K562 (cell line): Measurements from ENCODE around the gene COL4A2. TPM values are rescaled to one million over a fixed set of nuclear protein-coding genes. Genes with fewer than 3 reads are reported as not detected.

Experiments
- AFF4 ChIP-seq: sonication (generic); formaldehyde crosslinking; IDR thresholded peaks from 2 replicates; pipeline ENCODE4 v1.8.0; 2023; ENCODE audit warnings: mild to moderate bottlenecking, missing genetic modification reagents
- BRD4 ChIP-seq: fragments of 200-600 bp; sonication (generic); IDR thresholded peaks from 2 replicates; pipeline ENCODE4 v1.6.1; 2017; ENCODE audit warnings: inconsistent platforms
- HNRNPL ChIP-seq: fragments of 200-400 bp; formaldehyde crosslinking; IDR thresholded peaks from 2 replicates; pipeline ENCODE4 v1.6.1; 2017; ENCODE audit warnings: low read depth, mild to moderate bottlenecking, low read length
- HOXB6 ChIP-seq: fragments of 250-450 bp; sonication (Bioruptor Pico); IDR thresholded peaks from 2 replicates; pipeline ENCODE4 v1.5.1; 2022; ENCODE audit warnings: mild to moderate bottlenecking, borderline replicate concordance
- NONO ChIP-seq, 2 experiments: fragments of 200-400 bp in 1 of 2; fragments of 450-650 bp in 1 of 2; formaldehyde crosslinking in 1 of 2; IDR thresholded peaks; 2 replicates each; pipeline ENCODE4 v1.6.1; 2017; ENCODE audit warnings: low read depth in 2 of 2, mild to moderate bottlenecking in 2 of 2, moderate library complexity in 2 of 2, low read length in 1 of 2
- SREBF1 ChIP-seq: fragments of 150-350 bp; IDR thresholded peaks from 2 replicates; pipeline ENCODE4 v1.6.1; 2014; ENCODE audit warnings: antibody characterized with exemption, low read depth, low read length, borderline replicate concordance
- SRSF9 ChIP-seq: fragments of 200-400 bp; formaldehyde crosslinking; IDR thresholded peaks from 2 replicates; pipeline ENCODE4 v1.6.1; 2017; ENCODE audit warnings: low read depth, low read length, borderline replicate concordance
- ZHX1 ChIP-seq: fragments of 150-350 bp; conservative IDR thresholded peaks from 2 replicates; pipeline ENCODE4 v1.6.1; 2014; ENCODE audit warnings: low read length
- ZNF318 ChIP-seq, 2 experiments: fragments of 450-650 bp; IDR thresholded peaks; 2 replicates each; pipeline ENCODE4 v1.6.1; 2016; ENCODE audit warnings: mild to moderate bottlenecking in 2 of 2, borderline replicate concordance in 1 of 2, low read depth in 1 of 2, moderate library complexity in 1 of 2
- ZNF354B ChIP-seq: fragments of 250-450 bp; sonication (Bioruptor Pico); IDR thresholded peaks from 2 replicates; pipeline ENCODE4 v1.4.0; 2020
- polyA plus RNA-seq, 8 experiments: library from polyadenylated mRNA; depleted of rRNA in 4 of 8; stranded (reverse) in 5 of 8; unstranded in 3 of 8; fragments of >200 nt; fragmentation: Nextera tagmentation in 2 of 8; fragmentation: Illumina TruSeq in 1 of 8; extraction: Ambion mirVana in 2 of 8; extraction: Trizol in 1 of 8; gene quantifications; 2 replicates each; pipeline versions ENCODE4 v1.2.1 to v1.2.3, GENCODE V29; 2011 to 2014; ENCODE audit warnings: inconsistent platforms in 1 of 8, missing spikeins in 1 of 8
- total RNA-seq, 7 experiments: library from RNA; depleted of rRNA in 6 of 7; stranded (reverse); fragments of >200 nt in 6 of 7; fragmentation: Illumina TruSeq in 2 of 7; extraction: Trizol in 2 of 7; gene quantifications; 2 replicates each; pipeline versions ENCODE4 v1.2.1 to v1.2.3, GENCODE V29; 2011 to 2021; ENCODE audit warnings: low replicate concordance in 1 of 7

Gene COL4A2
- total and polyA plus RNA-seq, 9 of the 15 experiments (the other 6 are each of a cell fraction or from before 2014, with no cell fraction given), result 0.13 to 15.2 (median 8.1) TPM

- TF ChIP-seq ZNF318 (IDR thresholded peaks at IDR 0.05; ENCODE audit: borderline replicate concordance in 1 of 2, low read depth in 1 of 2), result no peak
- no peak for TF ChIP-seq NONO (IDR thresholded peaks at IDR 0.05; ENCODE audit: low read depth in 2 of 2, low read length in 1 of 2)
- TF ChIP-seq ZHX1, result no peak
- TF ChIP-seq SREBF1, result no peak
- no peak for TF ChIP-seq AFF4 (CRISPR knock-in tag)
- TF ChIP-seq ZNF354B, result no peak
- TF ChIP-seq SRSF9, result no peak
- TF ChIP-seq BRD4, result no peak
- TF ChIP-seq HNRNPL, result no peak
- no peak for TF ChIP-seq HOXB6 (CRISPR knock-in tag)
Measured at GRCh38 chr13:110419946-110420345, 112.9 kb downstream of the COL4A2 start (continued).
